Measurements from ENCODE around the gene ZNF45. TPM values are rescaled to one million over a fixed set of nuclear protein-coding genes. Genes with fewer than 3 reads are reported as not detected.
A peak's percentile ranks its signal among the peaks of the same experiment; 100 is the strongest.
"Not testable (repeated sequence)": the region's sequence is repeated elsewhere in the genome, so short reads cannot be mapped to it uniquely, and the experiment has no call there.

Gene ZNF45
- total and polyA plus RNA-seq, 2 donors (not counting 1 experiment from before 2014, with no cell fraction given), result 13.2 to 22.1 TPM

GRCh38 chr19:43950834-43951645 lies 16.0 kb upstream of the ZNF45 start, which contains the start of gene ZNF221:
ZNF221 (plus strand) TSS chr19:43951228; CDS start chr19:43962727, 11,499 bp downstream.
- Histone ChIP-seq H3K9ac (ENCODE audit: insufficient read depth, low read length) (peak within 1 kb of the TSS; percentile 34), H3K4me2 (ENCODE audit: extremely low read depth, insufficient read depth, low read length) (peak within 1 kb of the TSS; percentile 61), H3K36me3 (ENCODE audit: control insufficient read depth, insufficient read depth, low read length) (no peaks in the 10 kb centered on the region), H4K20me1 (ENCODE audit: control insufficient read depth, extremely low read depth, insufficient read depth, low read length) (no peaks in the 10 kb centered on the region), H3K27me3 (ENCODE audit: control insufficient read depth, insufficient read depth, low read length) (no peaks in the 10 kb centered on the region), H3K27ac (ENCODE audit: insufficient read depth, low read length) (peak within 1 kb of the TSS; percentile 58), H3K4me3 (replicated peaks in 1 of 4; ENCODE audit: control extremely low read depth in 1 of 4, insufficient read depth in 1 of 4, low read depth in 3 of 4, low read length in 4 of 4) (peak within 1 kb of the TSS; percentile 65 to 98 (median 80)), H3K9me3 (ENCODE audit: control insufficient read depth, insufficient read depth, low read depth, low read length) (no peaks in the 10 kb centered on the region), H3K4me1 (ENCODE audit: control insufficient read depth, extremely low read depth, insufficient read depth, low read length) (no peaks in the 10 kb centered on the region), H2AFZ (ENCODE audit: low read length) (peak within 1 kb of the TSS; percentile 95), H3K79me2 (ENCODE audit: control insufficient read depth, insufficient read depth, low read length) (peaks cover 2% of the 10 kb centered on the region)
- TF ChIP-seq EZH2 (IDR thresholded peaks at IDR 0.05; ENCODE audit: low read length, missing control alignments) (no peak), CTCF (conservative IDR thresholded peaks at IDR 0.05 in 1 of 2, IDR thresholded peaks at IDR 0.05 in 1 of 2; ENCODE audit: low read depth in 1 of 2, low read length in 2 of 2) (peak; percentile 36 to 39)
- DNase-seq (ENCODE audit: low read depth in 2 of 2), result peak; percentile 98 to 99

- H3K4me2 ChIP-seq (ENCODE audit: extremely low read depth, insufficient read depth, low read length); H3K36me3 ChIP-seq (ENCODE audit: control insufficient read depth, insufficient read depth, low read length); H2AFZ ChIP-seq (ENCODE audit: low read length); H3K9ac ChIP-seq (ENCODE audit: insufficient read depth, low read length); DNase-seq (ENCODE audit: low read depth in 2 of 2); H3K27ac ChIP-seq (ENCODE audit: insufficient read depth, low read length); H4K20me1 ChIP-seq (ENCODE audit: control insufficient read depth, extremely low read depth, insufficient read depth, low read length); H3K4me3 ChIP-seq (replicated peaks in 1 of 4; ENCODE audit: control extremely low read depth in 1 of 4, insufficient read depth in 1 of 4, low read depth in 3 of 4, low read length in 4 of 4); H3K79me2 ChIP-seq (ENCODE audit: control insufficient read depth, insufficient read depth, low read length); H3K4me1 ChIP-seq (ENCODE audit: control insufficient read depth, extremely low read depth, insufficient read depth, low read length); H3K9me3 ChIP-seq (ENCODE audit: control insufficient read depth, insufficient read depth, low read depth, low read length); H3K27me3 ChIP-seq (ENCODE audit: control insufficient read depth, insufficient read depth, low read length): not testable (repeated sequence)
Measured at GRCh38 chr19:43949803-43950202, 14.7 kb upstream of the ZNF45 start.

- H3K27ac ChIP-seq (ENCODE audit: insufficient read depth, low read length); DNase-seq (ENCODE audit: low read depth in 2 of 2); H3K4me2 ChIP-seq (ENCODE audit: extremely low read depth, insufficient read depth, low read length); H3K4me3 ChIP-seq (replicated peaks in 1 of 4; ENCODE audit: control extremely low read depth in 1 of 4, insufficient read depth in 1 of 4, low read depth in 3 of 4, low read length in 4 of 4); H3K36me3 ChIP-seq (ENCODE audit: control insufficient read depth, insufficient read depth, low read length); H3K79me2 ChIP-seq (ENCODE audit: control insufficient read depth, insufficient read depth, low read length); H3K9me3 ChIP-seq (ENCODE audit: control insufficient read depth, insufficient read depth, low read depth, low read length); H3K27me3 ChIP-seq (ENCODE audit: control insufficient read depth, insufficient read depth, low read length); H2AFZ ChIP-seq (ENCODE audit: low read length); H3K4me1 ChIP-seq (ENCODE audit: control insufficient read depth, extremely low read depth, insufficient read depth, low read length); H4K20me1 ChIP-seq (ENCODE audit: control insufficient read depth, extremely low read depth, insufficient read depth, low read length); H3K9ac ChIP-seq (ENCODE audit: insufficient read depth, low read length): not testable (repeated sequence)
Measured at GRCh38 chr19:43947412-43947811, 12.3 kb upstream of the ZNF45 start.

- Histone ChIP-seq H3K4me1 (ENCODE audit: control insufficient read depth, extremely low read depth, insufficient read depth, low read length) (no peaks in the 10 kb centered on the region), H3K36me3 (ENCODE audit: control insufficient read depth, insufficient read depth, low read length) (no peaks in the 10 kb centered on the region), H3K79me2 (ENCODE audit: control insufficient read depth, insufficient read depth, low read length) (no peaks in the 10 kb centered on the region), H3K4me3 (replicated peaks in 1 of 4; ENCODE audit: control extremely low read depth in 1 of 4, insufficient read depth in 1 of 4, low read depth in 3 of 4, low read length in 4 of 4) (no peak overlapping the region), H3K4me2 (ENCODE audit: extremely low read depth, insufficient read depth, low read length) (no peak overlapping the region), H3K27ac (ENCODE audit: insufficient read depth, low read length) (no peak overlapping the region), H2AFZ (ENCODE audit: low read length) (no peak overlapping the region), H3K9me3 (ENCODE audit: control insufficient read depth, insufficient read depth, low read depth, low read length) (no peaks in the 10 kb centered on the region), H4K20me1 (ENCODE audit: control insufficient read depth, extremely low read depth, insufficient read depth, low read length) (no peaks in the 10 kb centered on the region), H3K9ac (ENCODE audit: insufficient read depth, low read length) (no peak overlapping the region), H3K27me3 (ENCODE audit: control insufficient read depth, insufficient read depth, low read length) (no peaks in the 10 kb centered on the region)
- TF ChIP-seq CTCF (conservative IDR thresholded peaks at IDR 0.05 in 1 of 2, IDR thresholded peaks at IDR 0.05 in 1 of 2; ENCODE audit: low read depth in 1 of 2, low read length in 2 of 2), result no peak
- DNase-seq (ENCODE audit: low read depth in 2 of 2), result no peak
Measured at GRCh38 chr19:43941209-43941608, 6.1 kb upstream of the ZNF45 start.

All from fibroblast of lung (primary cell).